GM18526 (cell line): ENCODE measurements around the gene MATN3.

Source experiments
- POLR2A ChIP-seq: IDR thresholded peaks from 3 replicates; pipeline ENCODE4 v1.6.1; 2011; ENCODE audit not compliant: insufficient read length; ENCODE audit errors: extremely low read depth

Gene MATN3

DNA sequence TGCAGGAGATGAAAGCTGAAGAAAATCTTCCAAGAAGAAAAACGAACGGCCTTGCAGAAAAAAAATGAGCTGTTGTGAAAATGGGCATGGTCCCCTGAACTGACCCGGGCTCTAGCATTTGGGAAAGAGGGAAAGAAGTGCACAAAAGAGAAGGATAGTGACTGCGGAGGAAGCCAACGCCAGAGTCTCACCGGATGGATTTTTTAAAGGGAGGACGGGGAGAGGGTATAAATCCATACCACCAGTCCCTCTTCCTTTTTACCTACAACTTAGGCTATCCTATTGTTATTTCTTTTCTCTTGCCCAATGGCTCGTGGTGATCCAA, 23.2 kb downstream of the MATN3 start:
- TF ChIP-seq POLR2A = no peak

DNA sequence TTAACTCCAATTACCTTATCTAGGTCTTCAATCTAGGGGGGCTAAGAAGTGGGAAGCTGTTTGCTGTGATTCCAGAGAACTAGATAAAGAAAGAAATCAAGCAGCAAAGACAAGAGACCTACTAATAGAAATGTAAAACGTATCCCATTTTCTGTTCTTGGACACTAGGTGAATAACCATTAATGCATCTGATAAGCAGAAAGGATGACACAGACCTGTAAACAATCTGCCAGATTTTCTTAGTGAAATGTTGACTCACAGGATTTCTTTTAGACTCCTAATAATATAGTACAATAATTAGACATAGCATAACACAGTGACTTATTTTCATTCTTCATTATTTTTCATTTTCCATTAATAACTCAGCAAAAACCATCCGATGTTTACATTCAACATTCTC, 23.9 kb downstream of the MATN3 start:
- TF ChIP-seq POLR2A = no peak

DNA sequence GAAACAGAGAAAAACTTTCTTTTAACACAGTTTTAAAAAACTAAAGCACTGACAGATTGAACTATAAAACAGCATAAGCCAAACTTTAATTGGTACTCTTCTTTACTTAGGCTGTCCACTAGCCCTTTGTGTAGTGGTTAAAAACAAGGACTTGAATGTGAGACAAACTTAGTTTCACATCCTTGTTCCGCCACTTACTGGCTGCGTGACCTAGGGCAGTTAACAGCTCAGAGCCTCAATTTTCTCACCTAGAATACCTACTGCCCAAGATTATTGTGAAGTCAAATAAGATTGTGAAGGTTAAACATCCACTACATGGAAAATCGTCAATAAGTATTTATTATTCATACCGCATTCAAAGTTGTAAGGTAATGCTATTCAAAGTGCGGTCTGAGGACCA, 24.5 kb downstream of the MATN3 start:
- TF ChIP-seq POLR2A = no peak

DNA sequence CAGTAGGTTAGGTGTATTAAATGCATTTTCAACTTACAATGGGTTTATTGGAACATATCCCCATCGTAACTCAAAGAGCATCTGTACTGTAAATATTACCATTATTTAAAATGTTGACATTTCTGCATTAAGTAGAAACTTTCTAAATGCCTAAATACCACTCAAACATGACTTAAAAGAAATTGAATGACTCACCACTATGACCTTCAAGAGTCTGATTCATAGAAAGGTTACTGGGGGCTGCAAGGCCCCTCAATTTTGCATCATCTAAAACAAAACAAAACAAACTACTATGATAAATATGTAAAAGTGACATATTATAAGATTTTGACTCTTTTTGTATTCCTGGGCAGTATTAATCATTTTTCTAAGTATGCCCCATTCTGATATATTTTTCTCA, 30.2 kb downstream of the MATN3 start:
- TF ChIP-seq POLR2A = no peak

DNA sequence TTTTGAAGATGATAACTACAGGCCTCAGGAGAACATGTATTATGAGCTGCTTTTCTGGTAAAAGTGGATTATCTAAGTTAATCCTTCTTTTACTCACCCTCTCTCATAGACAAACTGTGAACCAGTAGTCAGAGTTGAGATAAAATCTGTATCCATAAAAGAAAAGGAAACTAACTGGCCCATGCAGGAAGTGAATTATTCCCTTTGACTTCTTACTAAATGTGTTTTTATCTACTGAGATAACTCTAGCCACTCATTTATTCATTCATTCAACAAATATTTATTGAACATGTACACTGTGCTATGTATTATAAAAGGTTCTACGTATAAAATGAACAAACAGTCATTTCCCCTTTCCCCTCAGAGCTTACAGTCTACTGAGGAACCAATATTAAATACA, 32.5 kb downstream of the MATN3 start:
- TF ChIP-seq POLR2A = no peak

DNA sequence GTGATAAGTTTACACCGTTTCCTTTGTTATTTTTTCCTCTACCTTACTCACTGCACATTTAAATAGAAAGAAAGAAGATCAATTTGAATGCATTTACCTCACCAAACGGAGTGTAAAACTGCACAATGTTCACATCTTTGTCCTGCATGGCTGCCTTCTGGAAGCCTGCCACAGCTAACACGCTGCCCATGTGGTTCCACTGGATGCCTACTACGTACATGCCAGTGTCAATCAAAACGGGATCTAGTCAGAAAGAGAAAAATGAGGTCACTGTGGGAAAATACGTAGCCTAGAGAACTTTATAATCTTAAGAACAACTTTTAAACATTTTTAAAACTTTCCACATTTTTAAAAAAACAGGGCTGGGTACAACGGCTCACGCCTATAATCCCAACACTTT, 39.0 kb downstream of the MATN3 start:
- TF ChIP-seq POLR2A = no peak

DNA sequence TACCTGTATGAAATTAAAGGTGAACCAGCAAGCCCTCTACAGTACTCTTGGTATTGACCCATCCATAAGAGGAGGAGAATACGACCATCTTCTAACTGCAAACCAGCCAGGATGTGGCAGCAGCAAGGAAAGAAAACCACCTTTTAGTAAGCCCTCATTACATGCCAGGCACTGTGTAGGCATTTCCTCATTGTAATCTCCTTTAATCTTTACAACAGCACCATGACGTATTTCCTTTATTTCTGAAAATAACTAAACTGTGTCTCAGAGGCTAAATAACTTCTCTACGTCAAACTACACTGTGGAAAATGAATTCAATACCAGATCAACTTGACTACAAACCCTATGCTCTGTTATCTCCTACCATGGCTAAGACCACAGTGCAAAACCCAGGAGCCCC, 40.8 kb downstream of the MATN3 start:
- TF ChIP-seq POLR2A = no peak

DNA sequence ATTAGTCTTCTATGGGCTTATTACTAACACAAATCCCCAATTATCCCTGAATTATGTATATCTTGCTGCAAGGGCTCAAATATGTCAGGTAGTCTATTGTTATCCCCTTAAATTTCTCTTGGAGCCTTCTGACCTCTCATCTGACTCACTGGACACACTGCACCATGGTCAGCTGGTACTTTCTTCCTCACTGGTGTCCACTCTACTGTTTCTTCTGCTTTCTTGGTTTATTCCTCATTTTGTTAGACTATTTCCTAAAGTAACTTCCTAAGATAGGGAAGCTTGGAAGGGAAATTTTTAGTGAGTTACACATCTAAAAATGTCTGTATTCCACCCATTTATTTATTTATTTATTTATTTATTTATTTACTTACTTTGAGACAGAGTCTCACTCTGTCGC, 49.1 kb downstream of the MATN3 start:
- no peak for TF ChIP-seq POLR2A

DNA sequence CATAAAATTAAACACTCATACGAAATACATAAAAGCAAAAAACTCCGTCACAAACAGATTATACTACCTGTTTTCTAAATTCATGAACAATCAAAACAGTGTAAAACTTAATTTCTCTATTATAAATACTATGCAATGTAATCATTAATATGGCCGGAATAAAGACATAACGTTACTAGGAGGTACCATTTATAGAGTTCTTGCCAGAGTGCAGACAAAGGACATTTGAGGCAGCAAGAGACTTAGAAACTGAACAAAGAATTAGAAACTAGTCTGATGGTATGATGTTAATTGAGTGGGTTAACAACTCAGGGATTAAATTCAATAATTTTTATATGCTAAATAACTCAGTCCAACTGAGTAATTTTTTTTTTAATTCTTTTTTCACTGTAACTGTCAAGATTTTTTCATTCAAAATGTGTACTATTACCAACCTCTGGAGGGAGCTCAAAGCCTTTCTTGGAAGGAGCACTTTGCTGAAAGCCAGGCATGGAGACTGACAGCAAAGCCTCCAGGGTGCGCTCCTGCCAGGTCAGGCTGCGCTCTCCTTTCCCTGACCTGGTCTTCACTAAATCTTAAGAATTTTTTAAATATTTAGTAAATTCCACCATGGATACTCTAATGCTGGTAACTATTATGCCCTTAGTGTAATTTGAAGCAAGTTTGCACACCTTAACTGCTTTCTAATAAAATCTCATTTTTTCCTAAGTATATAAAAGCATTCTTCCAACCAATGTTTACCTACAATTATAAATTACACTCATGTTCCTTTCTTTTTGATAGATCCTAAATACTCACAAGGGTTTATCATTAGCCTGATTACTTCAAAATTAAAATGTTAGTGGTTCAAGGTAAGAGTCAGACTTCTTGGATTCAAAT, 56.7 kb downstream of the MATN3 start:
- no peak for TF ChIP-seq POLR2A

DNA sequence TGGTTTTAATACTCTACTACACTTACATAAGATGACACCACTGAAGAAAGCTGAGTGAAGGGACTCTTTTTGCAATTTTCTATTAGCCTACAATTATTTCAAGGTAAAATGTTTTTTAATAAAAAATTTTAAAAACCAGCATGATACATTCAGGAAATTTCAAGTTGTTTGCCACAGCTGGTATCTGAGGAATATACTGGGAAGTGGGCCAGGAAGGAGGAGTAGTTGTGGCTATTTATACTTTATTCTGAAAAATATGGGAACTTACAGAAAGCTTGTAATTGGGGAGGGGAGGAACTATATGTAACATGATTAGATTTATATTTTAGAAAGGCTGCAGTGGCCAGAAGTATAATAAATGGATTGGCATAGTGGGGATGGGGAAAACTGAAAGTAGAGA, 63.4 kb downstream of the MATN3 start:
- no peak for TF ChIP-seq POLR2A

DNA sequence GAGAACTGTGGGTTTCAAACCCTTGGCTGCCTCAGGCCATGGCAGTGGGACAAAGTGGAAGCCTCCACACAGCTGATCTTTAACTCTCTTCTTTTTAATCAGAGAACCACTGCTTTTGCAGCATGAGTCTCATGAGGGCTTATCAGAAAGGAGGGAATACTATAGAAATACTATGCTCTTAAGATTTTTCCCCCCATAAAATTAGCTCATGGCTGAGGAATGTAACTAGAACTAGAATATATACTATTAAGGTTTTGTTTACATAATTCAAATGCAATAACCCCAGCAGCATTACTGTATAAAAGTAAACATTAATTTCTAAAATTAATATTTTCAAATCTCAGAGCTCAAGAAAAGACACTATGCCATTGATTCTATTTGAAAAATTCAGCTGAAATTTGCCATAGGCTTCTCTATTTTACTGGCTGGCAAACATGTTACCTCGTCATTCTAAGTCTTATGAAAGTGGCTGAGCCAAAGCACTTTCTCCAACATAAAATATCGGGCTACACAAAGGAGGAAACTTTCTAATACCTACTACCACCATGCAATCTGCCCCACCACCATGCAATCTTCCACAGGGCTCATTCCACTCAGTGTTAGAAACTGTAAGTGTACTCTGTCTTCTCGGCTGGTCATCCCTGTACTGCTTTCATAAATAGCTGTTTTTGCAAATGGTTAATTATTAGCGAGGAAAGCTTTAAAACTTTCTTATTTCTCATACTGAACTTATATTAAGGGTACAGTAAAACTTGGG, 65.1 kb downstream of the MATN3 start:
- TF ChIP-seq POLR2A = no peak

DNA sequence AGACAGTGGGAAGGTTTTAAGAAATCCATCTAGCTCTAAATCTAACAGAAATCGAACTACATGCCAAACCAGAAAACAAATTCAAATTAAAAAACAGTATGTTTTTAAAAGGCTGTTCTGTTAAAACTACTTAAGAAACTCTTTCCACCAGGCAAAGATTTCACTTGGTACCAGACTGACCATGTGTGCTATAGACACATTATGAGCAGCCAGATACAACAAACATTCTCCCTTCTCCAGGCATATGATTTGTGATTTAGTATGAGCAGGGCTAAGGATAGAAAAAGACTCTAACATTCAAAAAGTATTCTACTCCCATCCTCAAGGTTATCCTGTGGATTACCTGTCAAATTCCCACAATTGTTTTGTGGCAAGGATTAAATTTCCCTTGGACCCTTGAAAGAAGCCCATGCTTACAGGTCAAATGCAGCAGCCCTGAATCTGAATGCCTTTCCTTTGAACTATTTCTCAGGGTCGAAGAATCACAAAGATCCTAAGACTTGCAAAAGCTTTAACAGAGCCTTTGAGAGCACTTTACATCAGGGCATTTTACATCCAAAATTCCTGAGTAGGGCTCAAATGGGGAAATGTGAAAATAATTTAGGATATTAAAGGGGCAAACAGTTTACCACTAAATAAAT, 68.1 kb downstream of the MATN3 start:
- no peak for TF ChIP-seq POLR2A

DNA sequence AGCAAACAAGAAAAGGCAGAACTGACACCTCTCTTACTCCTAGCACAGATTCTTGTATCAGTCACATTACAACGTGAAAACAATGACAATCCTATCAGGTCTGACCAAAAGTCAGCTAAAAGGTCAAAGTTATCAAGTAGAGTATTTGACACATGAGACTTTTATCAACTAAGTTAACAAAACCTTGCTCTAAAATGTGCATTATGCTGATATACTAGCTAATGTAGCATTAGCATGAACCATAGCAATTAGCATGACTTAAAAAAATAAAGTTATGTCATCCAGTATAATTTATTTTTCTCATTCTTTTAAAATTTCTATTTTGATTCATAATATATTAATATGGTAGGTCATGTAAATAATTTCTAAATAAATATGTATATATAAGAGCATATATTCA, 69.3 kb downstream of the MATN3 start:
- TF ChIP-seq POLR2A = no peak

DNA sequence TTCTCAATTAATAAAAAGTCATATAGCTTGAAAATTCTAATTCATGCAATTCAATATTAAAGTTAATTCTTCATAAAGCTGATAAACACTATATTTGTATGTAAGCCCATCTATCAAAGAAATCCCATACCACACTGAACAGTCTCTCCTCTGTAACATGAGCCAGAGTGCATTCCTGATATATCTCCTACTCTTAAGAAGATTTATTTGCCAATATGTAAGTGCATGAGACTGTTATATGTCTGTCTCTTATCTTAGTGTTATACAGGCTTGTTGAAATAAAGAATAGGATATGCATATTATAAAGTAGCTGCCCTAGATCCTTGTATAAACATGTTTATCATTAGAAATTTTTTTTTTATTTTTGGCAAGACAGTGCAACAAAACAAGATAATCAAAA, 70.3 kb downstream of the MATN3 start:
- TF ChIP-seq POLR2A = no peak
